Mesendoderm (in vitro differentiated cells): ENCODE measurements around the gene GSKIP.

Experiments
- DNase-seq: peaks from one replicate; pipeline ENCODE4 v3.0.0; 2013
- H2AK5ac ChIP-seq: 2 replicates; pipeline ENCODE4 v1.6.1; 2013; ENCODE audit warnings: low read length, inconsistent platforms
- H2BK120ac ChIP-seq: 2 replicates; pipeline ENCODE4 v1.6.1; 2013; ENCODE audit warnings: low read depth, mild to moderate bottlenecking, low read length, moderate library complexity, mixed read lengths
- H2BK15ac ChIP-seq: replicated peaks from 2 replicates; pipeline ENCODE4 v1.6.1; 2013; ENCODE audit warnings: low read depth, mild to moderate bottlenecking, moderate library complexity
- H2BK5ac ChIP-seq: 2 replicates; pipeline ENCODE4 v1.6.1; 2013; ENCODE audit warnings: low read length, inconsistent platforms
- H3K18ac ChIP-seq: 2 replicates; pipeline ENCODE4 v1.6.1; 2013; ENCODE audit warnings: mild to moderate bottlenecking, low read length, mixed read lengths
- H3K23ac ChIP-seq: one replicate; pipeline ENCODE4 v1.6.1; 2013; ENCODE audit warnings: low read length
- H3K27ac ChIP-seq: 2 replicates; pipeline ENCODE4 v1.5.1; 2013; ENCODE audit warnings: low read depth, mild to moderate bottlenecking, inconsistent platforms, low read length, moderate library complexity
- H3K27me3 ChIP-seq: 2 replicates; pipeline ENCODE4 v1.6.1; 2013; ENCODE audit warnings: low read length, control low read depth, mild to moderate bottlenecking, inconsistent platforms; ENCODE audit not compliant: insufficient read depth, poor library complexity
- H3K36me3 ChIP-seq: 2 replicates; pipeline ENCODE4 v1.6.1; 2013; ENCODE audit warnings: low read length, inconsistent platforms; ENCODE audit not compliant: control insufficient read depth, insufficient read depth
- H3K4ac ChIP-seq: one replicate; pipeline ENCODE4 v1.6.1; 2013; ENCODE audit warnings: low read depth, mild to moderate bottlenecking, low read length, moderate library complexity
- H3K4me1 ChIP-seq: 2 replicates; pipeline ENCODE4 v1.6.1; 2013; ENCODE audit warnings: low read depth, low read length, inconsistent platforms; ENCODE audit not compliant: control insufficient read depth
- H3K4me2 ChIP-seq: 2 replicates; pipeline ENCODE4 v1.6.1; 2013; ENCODE audit warnings: low read length
- H3K4me3 ChIP-seq: 2 replicates; pipeline ENCODE4 v1.5.1; 2013; ENCODE audit warnings: mild to moderate bottlenecking, low read length
- H3K56ac ChIP-seq: one replicate; pipeline ENCODE4 v1.6.1; 2013; ENCODE audit warnings: low read length
- H3K79me1 ChIP-seq: 2 replicates; pipeline ENCODE4 v1.6.1; 2013; ENCODE audit warnings: low read length, inconsistent platforms
- H3K79me2 ChIP-seq: 2 replicates; pipeline ENCODE4 v1.6.1; 2013; ENCODE audit warnings: mild to moderate bottlenecking, low read length; ENCODE audit not compliant: control insufficient read depth, insufficient read depth
- H3K9ac ChIP-seq: 2 replicates; pipeline ENCODE4 v1.6.1; 2013; ENCODE audit warnings: low read length, inconsistent platforms
- H4K5ac ChIP-seq: one replicate; pipeline ENCODE4 v1.6.1; 2013; ENCODE audit warnings: low read length
- H4K8ac ChIP-seq: one replicate; pipeline ENCODE4 v1.6.1; 2013; ENCODE audit warnings: low read depth, mild to moderate bottlenecking, control low read depth, low read length, moderate library complexity
- WGBS: extraction: QIAGEN DNeasy Blood & Tissue Kit; methylation state at CpG from one replicate; pipeline ENCODE4 v1.1.7; 2013; ENCODE audit warnings: low lambda C conversion rate, missing lambda C conversion rate; ENCODE audit not compliant: insufficient coverage; ENCODE audit errors: extremely low coverage; 5-methylcytosine and 5-hydroxymethylcytosine counted together

GSKIP gene

GRCh38 chr14:96399405-96399804, 36.1 kb downstream of the GSKIP start:
- WGBS, result no CpG with 5 or more reads among the region's 9 CpGs
- H3K4ac ChIP-seq, result no peak overlapping the region

GRCh38 chr14:96400495-96400894, 37.2 kb downstream of the GSKIP start:
- Histone ChIP-seq H3K79me2 (no peaks in the 10 kb centered on the region), H3K27ac (no peak overlapping the region), H3K4me3 (no peak overlapping the region), H4K8ac (no peak overlapping the region), H3K4me2 (no peak overlapping the region), H2BK120ac (no peak overlapping the region), H3K9ac (no peak overlapping the region), H3K56ac (no peak overlapping the region), H3K79me1 (no peaks in the 10 kb centered on the region), H4K5ac (no peak overlapping the region), H3K36me3 (no peaks in the 10 kb centered on the region), H2BK15ac (no peak overlapping the region), H3K18ac (no peak overlapping the region), H2AK5ac (no peak overlapping the region), H3K4me1 (no peaks in the 10 kb centered on the region), H3K27me3 (no peaks in the 10 kb centered on the region), H2BK5ac (no peak overlapping the region), H3K23ac (no peak overlapping the region), H3K4ac (no peak overlapping the region)
- DNase-seq, result no peak
- WGBS, result no CpG with 5 or more reads among the region's 5 CpGs

More at GRCh38 chr14:96399405-96399804, 36.1 kb downstream of the GSKIP start:
- Histone ChIP-seq H2BK5ac (no peak overlapping the region), H3K79me2 (no peaks in the 10 kb centered on the region), H3K36me3 (no peaks in the 10 kb centered on the region), H3K56ac (no peak overlapping the region), H3K18ac (no peak overlapping the region), H3K4me3 (no peak overlapping the region), H3K9ac (no peak overlapping the region), H3K27ac (no peak overlapping the region), H2BK120ac (no peak overlapping the region), H3K4me2 (no peak overlapping the region), H2BK15ac (no peak overlapping the region), H3K79me1 (no peaks in the 10 kb centered on the region), H3K4me1 (no peaks in the 10 kb centered on the region), H3K27me3 (no peaks in the 10 kb centered on the region), H4K8ac (no peak overlapping the region), H3K23ac (no peak overlapping the region), H2AK5ac (no peak overlapping the region), H4K5ac (no peak overlapping the region)
- DNase-seq, result no peak

GRCh38 chr14:96403409-96403808, 40.1 kb downstream of the GSKIP start:
- Histone ChIP-seq H3K23ac (no peak overlapping the region), H2BK120ac (no peak overlapping the region), H4K8ac (no peak overlapping the region), H2BK15ac (no peak overlapping the region), H4K5ac (no peak overlapping the region), H2AK5ac (no peak overlapping the region), H3K4me3 (no peak overlapping the region), H3K27ac (no peak overlapping the region), H2BK5ac (no peak overlapping the region), H3K56ac (no peak overlapping the region), H3K9ac (no peak overlapping the region), H3K4ac (no peak overlapping the region), H3K79me2 (no peaks in the 10 kb centered on the region), H3K4me1 (no peaks in the 10 kb centered on the region), H3K36me3 (no peaks in the 10 kb centered on the region), H3K18ac (no peak overlapping the region), H3K79me1 (no peaks in the 10 kb centered on the region), H3K4me2 (no peak overlapping the region), H3K27me3 (no peaks in the 10 kb centered on the region)
- no CpG with 5 or more reads among the region's 3 CpGs for WGBS
- DNase-seq, result no peak

- Histone ChIP-seq H3K36me3 (no peaks in the 10 kb centered on the region), H3K56ac (no peak overlapping the region), H4K5ac (no peak overlapping the region), H3K23ac (no peak overlapping the region), H3K4me3 (no peak overlapping the region), H3K79me2 (no peaks in the 10 kb centered on the region), H3K4ac (no peak overlapping the region), H3K79me1 (no peaks in the 10 kb centered on the region), H3K4me1 (no peaks in the 10 kb centered on the region), H2BK5ac (no peak overlapping the region), H2BK120ac (no peak overlapping the region), H3K27me3 (no peaks in the 10 kb centered on the region), H3K18ac (no peak overlapping the region), H2BK15ac (no peak overlapping the region), H3K9ac (no peak overlapping the region), H3K4me2 (no peak overlapping the region), H4K8ac (no peak overlapping the region), H3K27ac (no peak overlapping the region), H2AK5ac (no peak overlapping the region)
- no peak for DNase-seq
- no CpG with 5 or more reads among the region's 1 CpG for WGBS
These were observed 42.4 kb downstream of the GSKIP start for GRCh38 chr14:96405677-96406076.

GRCh38 chr14:96407935-96408570, 44.7 kb downstream of the GSKIP start:
- Histone ChIP-seq H2BK15ac (no peak overlapping the region), H4K8ac (no peak overlapping the region), H3K36me3 (no peaks in the 10 kb centered on the region), H2BK120ac (no peak overlapping the region), H3K4ac (no peak overlapping the region), H3K27me3 (no peaks in the 10 kb centered on the region), H3K56ac (no peak overlapping the region), H3K4me2 (no peak overlapping the region), H4K5ac (no peak overlapping the region), H3K27ac (no peak overlapping the region), H3K18ac (no peak overlapping the region), H3K4me3 (no peak overlapping the region), H3K9ac (no peak overlapping the region), H2BK5ac (no peak overlapping the region), H2AK5ac (no peak overlapping the region), H3K4me1 (no peaks in the 10 kb centered on the region), H3K79me1 (no peaks in the 10 kb centered on the region), H3K79me2 (no peaks in the 10 kb centered on the region), H3K23ac (no peak overlapping the region)
- no peak for DNase-seq
- WGBS, result no CpG with 5 or more reads among the region's 3 CpGs

GRCh38 chr14:96408608-96409007, 45.3 kb downstream of the GSKIP start:
- H3K27ac ChIP-seq, result no peak overlapping the region
- H3K9ac ChIP-seq, result no peak overlapping the region
- H3K4me3 ChIP-seq, result no peak overlapping the region
- no peak overlapping the region for H3K56ac ChIP-seq
- H3K4me1 ChIP-seq, result no peaks in the 10 kb centered on the region
- H4K8ac ChIP-seq, result no peak overlapping the region
- no peak overlapping the region for H3K23ac ChIP-seq
- H3K79me1 ChIP-seq, result no peaks in the 10 kb centered on the region
- no peak overlapping the region for H2BK5ac ChIP-seq
- no peak overlapping the region for H2AK5ac ChIP-seq
- no peak for DNase-seq
- no peaks in the 10 kb centered on the region for H3K79me2 ChIP-seq
- no peak overlapping the region for H3K18ac ChIP-seq
- no peak overlapping the region for H3K4ac ChIP-seq
- no peak overlapping the region for H4K5ac ChIP-seq
- no peaks in the 10 kb centered on the region for H3K27me3 ChIP-seq
- WGBS, result no CpG with 5 or more reads among the region's 12 CpGs
- H3K4me2 ChIP-seq, result no peak overlapping the region
- no peaks in the 10 kb centered on the region for H3K36me3 ChIP-seq
- no peak overlapping the region for H2BK120ac ChIP-seq
- no peak overlapping the region for H2BK15ac ChIP-seq
